K562 (cell line): ENCODE data around the gene TMEM184A. TPM values are rescaled to one million over a fixed set of nuclear protein-coding genes. Genes with fewer than 3 reads are reported as not detected.
A peak's percentile ranks its signal among the peaks of the same experiment; 100 is the strongest.

ENCODE experiments used
- ADNP ChIP-seq: fragments of 200-800 bp; sonication (Bioruptor generic); IDR thresholded peaks from 2 replicates; pipeline ENCODE4 v1.6.1; 2016; ENCODE audit warnings: missing genetic modification characterization, missing compliant biosample characterization
- ASH1L ChIP-seq: fragments of 450-650 bp; IDR thresholded peaks from 2 replicates; pipeline ENCODE4 v1.6.1; 2018; ENCODE audit warnings: borderline replicate concordance, mild to moderate bottlenecking, low read depth; ENCODE audit not compliant: partially characterized antibody
- BRD9 ChIP-seq: fragments of 450-650 bp; IDR thresholded peaks from 2 replicates; pipeline ENCODE4 v1.6.1; 2018; ENCODE audit warnings: low read depth; ENCODE audit not compliant: partially characterized antibody
- C11orf30 ChIP-seq: fragments of 450-650 bp; IDR thresholded peaks from 2 replicates; pipeline ENCODE4 v1.6.1; 2016; ENCODE audit warnings: low read depth, mild to moderate bottlenecking
- CCNT2 ChIP-seq: IDR thresholded peaks from 2 replicates; pipeline ENCODE4 v1.6.1; 2011; ENCODE audit warnings: borderline replicate concordance, low read depth, mild to moderate bottlenecking, moderate library complexity, mixed read lengths, low read length; ENCODE audit not compliant: insufficient read length; ENCODE audit errors: extremely low read depth
- E4F1 ChIP-seq: fragments of 250-450 bp; sonication (Bioruptor Pico); IDR thresholded peaks from 2 replicates; pipeline ENCODE4 v1.5.0; 2021; ENCODE audit warnings: mild to moderate bottlenecking, borderline replicate concordance
- HCFC1 ChIP-seq: IDR thresholded peaks from 2 replicates; pipeline ENCODE4 v1.6.1; 2012; ENCODE audit warnings: low read depth, low read length, improper control_type of control experiment
- HDAC8 ChIP-seq: fragments of 450-650 bp; IDR thresholded peaks from 2 replicates; pipeline ENCODE4 v1.6.1; 2016; ENCODE audit warnings: mild to moderate bottlenecking, missing genetic modification characterization, moderate library complexity, missing compliant biosample characterization
- HSF4 ChIP-seq: fragments of 250-450 bp; sonication (Bioruptor Pico); IDR thresholded peaks from 2 replicates; pipeline ENCODE4 v2.1.2; 2022; ENCODE audit warnings: mild to moderate bottlenecking, moderate library complexity, borderline replicate concordance
- ILK ChIP-seq: fragments of 450-650 bp; IDR thresholded peaks from 2 replicates; pipeline ENCODE4 v1.6.1; 2016; ENCODE audit warnings: missing genetic modification characterization, low read depth, mild to moderate bottlenecking, missing compliant biosample characterization, moderate library complexity, borderline replicate concordance
- KLF6 ChIP-seq: fragments of 250-450 bp; sonication (Bioruptor Pico); IDR thresholded peaks from 2 replicates; pipeline ENCODE4 v1.4.0; 2020; ENCODE audit warnings: mild to moderate bottlenecking, moderate library complexity, borderline replicate concordance
- RB1 ChIP-seq: fragments of 450-650 bp; IDR thresholded peaks from 2 replicates; pipeline ENCODE4 v1.6.1; 2017; ENCODE audit warnings: low read depth, mild to moderate bottlenecking
- RREB1 ChIP-seq: fragments of 250-450 bp; sonication (Bioruptor Pico); IDR thresholded peaks from 2 replicates; pipeline ENCODE4 v1.4.0; 2020
- SETDB1 ChIP-seq: IDR thresholded peaks from one replicate; pipeline ENCODE4 v1.6.1; 2012; ENCODE audit warnings: low read length, control low read depth, inconsistent platforms
- TARDBP ChIP-seq: fragments of 450-650 bp; IDR thresholded peaks from 2 replicates; pipeline ENCODE4 v1.6.1; 2016
- TFAP4 ChIP-seq: sonication (generic); formaldehyde crosslinking; IDR thresholded peaks from 2 replicates; pipeline ENCODE4 v1.8.0; 2022; ENCODE audit warnings: missing genetic modification reagents, mild to moderate bottlenecking, moderate library complexity, borderline replicate concordance
- XRCC5 ChIP-seq: fragments of 200-400 bp; formaldehyde crosslinking; IDR thresholded peaks from 2 replicates; pipeline ENCODE4 v1.6.1; 2017; ENCODE audit warnings: low read depth, mild to moderate bottlenecking, low read length
- ZEB2 ChIP-seq: fragments of 450-650 bp; IDR thresholded peaks from 2 replicates; pipeline ENCODE4 v1.6.1; 2016
- ZNF583 ChIP-seq: fragments of 250-450 bp; sonication (Bioruptor Pico); IDR thresholded peaks from 2 replicates; pipeline ENCODE4 v1.4.0; 2020
- ZZZ3 ChIP-seq: fragments of 450-650 bp; IDR thresholded peaks from 2 replicates; pipeline ENCODE4 v1.6.1; 2016; ENCODE audit warnings: antibody characterized with exemption, mild to moderate bottlenecking, moderate library complexity
- polyA plus RNA-seq, 8 experiments: library from polyadenylated mRNA; depleted of rRNA in 4 of 8; stranded (reverse) in 5 of 8; unstranded in 3 of 8; fragments of >200 nt; fragmentation: Nextera tagmentation in 2 of 8; fragmentation: Illumina TruSeq in 1 of 8; extraction: Ambion mirVana in 2 of 8; extraction: Trizol in 1 of 8; gene quantifications; 2 replicates each; pipeline versions ENCODE4 v1.2.1 to v1.2.3, GENCODE V29; 2011 to 2014; ENCODE audit warnings: inconsistent platforms in 1 of 8, missing spikeins in 1 of 8
- total RNA-seq, 7 experiments: library from RNA; depleted of rRNA in 6 of 7; stranded (reverse); fragments of >200 nt in 6 of 7; fragmentation: Illumina TruSeq in 2 of 7; extraction: Trizol in 2 of 7; gene quantifications; 2 replicates each; pipeline versions ENCODE4 v1.2.1 to v1.2.3, GENCODE V29; 2011 to 2021; ENCODE audit warnings: low replicate concordance in 1 of 7

Gene TMEM184A
- total and polyA plus RNA-seq, 9 of the 15 experiments (the other 6 are each of a cell fraction or from before 2014, with no cell fraction given), result 0.10 to 0.18 (median 0.11) TPM; not detected in 6

GRCh38 chr7:1572111-1572822 lies 16.3 kb upstream of the TMEM184A start (continued):
- TF ChIP-seq TFAP4 (CRISPR knock-in tag) (no peak), BRD9 (no peak), ILK (no peak), HSF4 (CRISPR knock-in tag) (peak; percentile 88; the same call in 1 of the 2 replicates), ASH1L (no peak), ADNP (tag) (0 out of 2 replicates have a peak, but pooled peaks have one; percentile 12), RB1 (no peak), XRCC5 (no peak), C11orf30 (no peak), KLF6 (CRISPR knock-in tag) (0 out of 2 replicates have a peak, but pooled peaks have one; percentile 54), SETDB1 (no peak), RREB1 (CRISPR knock-in tag) (no peak), ZEB2 (no peak), HDAC8 (tag) (no peak), HCFC1 (no peak), E4F1 (CRISPR knock-in tag) (no peak), TARDBP (no peak), ZZZ3 (no peak), ZNF583 (CRISPR knock-in tag) (peak; percentile 80), CCNT2 (no peak)
